Measurements from ENCODE around the gene RERE. TPM values are rescaled to one million over a fixed set of nuclear protein-coding genes. Genes with fewer than 3 reads are reported as not detected.

Gene RERE
- total RNA-seq, 1 experiment from 2014 or later = 40.6 TPM

DNA sequence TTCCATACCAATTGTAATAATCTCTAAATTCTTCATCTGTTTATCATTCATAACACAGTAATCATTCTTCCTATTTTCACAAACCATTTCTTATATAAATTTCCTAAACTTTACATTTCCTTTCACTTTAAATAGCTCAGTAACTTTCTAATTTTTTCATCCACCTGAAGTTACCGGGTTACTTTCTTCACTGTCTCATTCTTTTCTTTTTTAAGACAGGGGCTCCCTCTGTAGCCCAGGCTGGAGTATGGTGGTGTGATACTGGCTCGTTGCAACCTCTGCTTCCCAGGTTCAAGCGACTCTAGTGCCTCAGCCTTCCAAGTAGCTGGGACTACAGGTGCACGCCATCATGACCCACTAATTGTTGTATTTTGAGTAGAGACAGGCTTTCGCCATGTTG is 41.3 kb downstream of the RERE start:
- Histone ChIP-seq H3K27ac (ENCODE audit: low read depth, low read length) (no peak overlapping the region), H3K4me2 (ENCODE audit: low read length) (no peak overlapping the region), H3K9me2 (ENCODE audit: insufficient read depth) (no peaks in the 10 kb centered on the region), H3K27me3 (ENCODE audit: insufficient read depth, low read length) (no peaks in the 10 kb centered on the region), H4K20me1 (ENCODE audit: insufficient read depth) (peaks cover 5% of the 10 kb centered on the region; the same call in 1 of the 2 replicates), H3K4me1 (ENCODE audit: control insufficient read depth in 1 of 2, insufficient read depth in 2 of 2, low read length in 2 of 2) (no peaks in the 10 kb centered on the region), H3K36me3 (ENCODE audit: control insufficient read depth in 1 of 2, insufficient read depth in 2 of 2, low read length in 2 of 2) (no peaks in the 10 kb centered on the region), H3K9me3 (ENCODE audit: control insufficient read depth in 1 of 2, insufficient read depth in 1 of 2, low read depth in 1 of 2, low read length in 2 of 2) (no peaks in the 10 kb centered on the region), H3K4me3 (replicated peaks in 1 of 2; ENCODE audit: low read depth in 1 of 2, low read length in 2 of 2) (no peak overlapping the region), H2AFZ (ENCODE audit: low read depth, low read length, poor library complexity, severe bottlenecking) (no peak overlapping the region), H3K79me2 (ENCODE audit: insufficient read depth, low read length) (peaks cover 20% of the 10 kb centered on the region), H3K9ac (ENCODE audit: low read length) (no peak overlapping the region)
- BruUV-seq (replicated peaks) = no TSS peak
- ChIA-PET POLR2A (interaction anchor here (1.5 kb wide), 1 partner anchor 41 kb away, joined by 4 read pairs; the partner anchor contains the start of gene RERE), CTCF (no interaction called here), RAD21 (ENCODE audit: low non-redundant PET in 1 of 2, low total read pairs in 2 of 2, uncharacterized antibody in 2 of 2, unreplicated experiment in 2 of 2) (no interaction called here)
- intact Hi-C loops (cut with micrococcal nuclease) = no loop called here
- ATAC-seq (no peak), DNase-seq (ENCODE audit: low read depth, low spot score) (no peak)
- TF ChIP-seq POLR2A (IDR thresholded peaks at IDR 0.05; ENCODE audit: borderline replicate concordance, extremely low read depth, insufficient read depth, insufficient read length) = no peak
- TF ChIP-seq ELF1 (IDR thresholded peaks at IDR 0.05; ENCODE audit: borderline replicate concordance, low read depth) = no peak
- TF ChIP-seq POLR2AphosphoS5 (IDR thresholded peaks at IDR 0.05; ENCODE audit: low read depth, low read length) = no peak
- no peak for TF ChIP-seq ZFX (IDR thresholded peaks at IDR 0.05)
- TF ChIP-seq, protein P1, sequence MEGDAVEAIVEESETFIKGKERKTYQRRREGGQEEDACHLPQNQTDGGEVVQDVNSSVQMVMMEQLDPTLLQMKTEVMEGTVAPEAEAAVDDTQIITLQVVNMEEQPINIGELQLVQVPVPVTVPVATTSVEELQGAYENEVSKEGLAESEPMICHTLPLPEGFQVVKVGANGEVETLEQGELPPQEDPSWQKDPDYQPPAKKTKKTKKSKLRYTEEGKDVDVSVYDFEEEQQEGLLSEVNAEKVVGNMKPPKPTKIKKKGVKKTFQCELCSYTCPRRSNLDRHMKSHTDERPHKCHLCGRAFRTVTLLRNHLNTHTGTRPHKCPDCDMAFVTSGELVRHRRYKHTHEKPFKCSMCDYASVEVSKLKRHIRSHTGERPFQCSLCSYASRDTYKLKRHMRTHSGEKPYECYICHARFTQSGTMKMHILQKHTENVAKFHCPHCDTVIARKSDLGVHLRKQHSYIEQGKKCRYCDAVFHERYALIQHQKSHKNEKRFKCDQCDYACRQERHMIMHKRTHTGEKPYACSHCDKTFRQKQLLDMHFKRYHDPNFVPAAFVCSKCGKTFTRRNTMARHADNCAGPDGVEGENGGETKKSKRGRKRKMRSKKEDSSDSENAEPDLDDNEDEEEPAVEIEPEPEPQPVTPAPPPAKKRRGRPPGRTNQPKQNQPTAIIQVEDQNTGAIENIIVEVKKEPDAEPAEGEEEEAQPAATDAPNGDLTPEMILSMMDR (IDR thresholded peaks at IDR 0.05 in 2 of 3, conservative IDR thresholded peaks at IDR 0.05 in 1 of 3; ENCODE audit: borderline replicate concordance in 1 of 3, insufficient read depth in 1 of 3, low read depth in 2 of 3, low read length in 2 of 3) = no peak
- no peak for TF ChIP-seq JUND (IDR thresholded peaks at IDR 0.05)
- TF ChIP-seq SP1 (IDR thresholded peaks at IDR 0.05; ENCODE audit: low read depth) = no peak
- no peak for TF ChIP-seq ZNF274 (IDR thresholded peaks at IDR 0.05; ENCODE audit: low read depth, low read length)
- TF ChIP-seq, protein P2, sequence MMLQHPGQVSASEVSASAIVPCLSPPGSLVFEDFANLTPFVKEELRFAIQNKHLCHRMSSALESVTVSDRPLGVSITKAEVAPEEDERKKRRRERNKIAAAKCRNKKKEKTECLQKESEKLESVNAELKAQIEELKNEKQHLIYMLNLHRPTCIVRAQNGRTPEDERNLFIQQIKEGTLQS (IDR thresholded peaks at IDR 0.05) = no peak
- TF ChIP-seq TCF7L2 (IDR thresholded peaks at IDR 0.05; ENCODE audit: borderline replicate concordance, extremely low read depth, insufficient read depth, insufficient read length) = no peak
- TF ChIP-seq EZH2phosphoT487 (IDR thresholded peaks at IDR 0.05; ENCODE audit: borderline replicate concordance) = no peak
- no peak for TF ChIP-seq YY1 (IDR thresholded peaks at IDR 0.05; ENCODE audit: extremely low read depth, insufficient replicate concordance, low read depth, low read length)
- no peak for TF ChIP-seq CEBPB (IDR thresholded peaks at IDR 0.05; ENCODE audit: low read depth)
- no peak for TF ChIP-seq SRF (IDR thresholded peaks at IDR 0.05; ENCODE audit: low read depth)
- TF ChIP-seq RAD21 (IDR thresholded peaks at IDR 0.05; ENCODE audit: low read depth) = no peak
- TF ChIP-seq CBX3 (IDR thresholded peaks at IDR 0.05; ENCODE audit: low read depth) = no peak
- TF ChIP-seq, protein P3, sequence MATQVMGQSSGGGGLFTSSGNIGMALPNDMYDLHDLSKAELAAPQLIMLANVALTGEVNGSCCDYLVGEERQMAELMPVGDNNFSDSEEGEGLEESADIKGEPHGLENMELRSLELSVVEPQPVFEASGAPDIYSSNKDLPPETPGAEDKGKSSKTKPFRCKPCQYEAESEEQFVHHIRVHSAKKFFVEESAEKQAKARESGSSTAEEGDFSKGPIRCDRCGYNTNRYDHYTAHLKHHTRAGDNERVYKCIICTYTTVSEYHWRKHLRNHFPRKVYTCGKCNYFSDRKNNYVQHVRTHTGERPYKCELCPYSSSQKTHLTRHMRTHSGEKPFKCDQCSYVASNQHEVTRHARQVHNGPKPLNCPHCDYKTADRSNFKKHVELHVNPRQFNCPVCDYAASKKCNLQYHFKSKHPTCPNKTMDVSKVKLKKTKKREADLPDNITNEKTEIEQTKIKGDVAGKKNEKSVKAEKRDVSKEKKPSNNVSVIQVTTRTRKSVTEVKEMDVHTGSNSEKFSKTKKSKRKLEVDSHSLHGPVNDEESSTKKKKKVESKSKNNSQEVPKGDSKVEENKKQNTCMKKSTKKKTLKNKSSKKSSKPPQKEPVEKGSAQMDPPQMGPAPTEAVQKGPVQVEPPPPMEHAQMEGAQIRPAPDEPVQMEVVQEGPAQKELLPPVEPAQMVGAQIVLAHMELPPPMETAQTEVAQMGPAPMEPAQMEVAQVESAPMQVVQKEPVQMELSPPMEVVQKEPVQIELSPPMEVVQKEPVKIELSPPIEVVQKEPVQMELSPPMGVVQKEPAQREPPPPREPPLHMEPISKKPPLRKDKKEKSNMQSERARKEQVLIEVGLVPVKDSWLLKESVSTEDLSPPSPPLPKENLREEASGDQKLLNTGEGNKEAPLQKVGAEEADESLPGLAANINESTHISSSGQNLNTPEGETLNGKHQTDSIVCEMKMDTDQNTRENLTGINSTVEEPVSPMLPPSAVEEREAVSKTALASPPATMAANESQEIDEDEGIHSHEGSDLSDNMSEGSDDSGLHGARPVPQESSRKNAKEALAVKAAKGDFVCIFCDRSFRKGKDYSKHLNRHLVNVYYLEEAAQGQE (IDR thresholded peaks at IDR 0.05; ENCODE audit: low read depth) = no peak
- no peak for TF ChIP-seq EZH2 (IDR thresholded peaks at IDR 0.05)
- TF ChIP-seq EGR1 (IDR thresholded peaks at IDR 0.05; ENCODE audit: low read depth) = no peak
- TF ChIP-seq, protein P4, sequence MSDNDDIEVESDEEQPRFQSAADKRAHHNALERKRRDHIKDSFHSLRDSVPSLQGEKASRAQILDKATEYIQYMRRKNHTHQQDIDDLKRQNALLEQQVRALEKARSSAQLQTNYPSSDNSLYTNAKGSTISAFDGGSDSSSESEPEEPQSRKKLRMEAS (IDR thresholded peaks at IDR 0.05) = no peak
